ENCODE data around the gene SYNGR3. TPM values are rescaled to one million over a fixed set of nuclear protein-coding genes. Genes with fewer than 3 reads are reported as not detected.
A peak's percentile ranks its signal among the peaks of the same experiment; 100 is the strongest.

Gene SYNGR3
- total RNA-seq, 1 experiment from 2014 or later: 11.9 TPM

GRCh38 chr16:1987198-1987597 lies 2.6 kb upstream of the SYNGR3 start:
- Histone ChIP-seq H4K91ac (ENCODE audit: insufficient read length, low read depth, low read length) (no peak overlapping the region), H3K9me3 (ENCODE audit: control insufficient read depth, low read depth, low read length) (no peaks in the 10 kb centered on the region), H4K5ac (ENCODE audit: insufficient read length, low read depth, low read length) (no peak overlapping the region), H3K23me2 (ENCODE audit: insufficient read length, low read depth, low read length, poor library complexity, severe bottlenecking) (peaks cover 32% of the 10 kb centered on the region), H3K4me2 (ENCODE audit: insufficient read depth, insufficient read length, low read length) (no peak overlapping the region), H2BK15ac (ENCODE audit: low read depth, low read length) (no peak overlapping the region), H2BK12ac (ENCODE audit: insufficient read length, low read depth, low read length) (no peak overlapping the region), H3T11ph (ENCODE audit: low read length) (no peak overlapping the region), H3K4me1 (ENCODE audit: insufficient read depth, low read length) (no peaks in the 10 kb centered on the region; the same call in 1 of the 2 replicates), H2AK5ac (ENCODE audit: insufficient read length, low read length) (no peak overlapping the region), H3K14ac (ENCODE audit: insufficient read depth, low read length) (no peak overlapping the region), H3K27me3 (ENCODE audit: insufficient read depth, low read length) (peaks cover 20% of the 10 kb centered on the region), H3K9ac (ENCODE audit: extremely low read depth, insufficient read length, low read length) (no peak overlapping the region), H3K18ac (ENCODE audit: insufficient read length, low read depth, low read length) (no peak overlapping the region), H4K8ac (replicated peaks; ENCODE audit: insufficient read length, low read depth, low read length) (no peak overlapping the region), H4K20me1 (ENCODE audit: control insufficient read depth, insufficient read depth, insufficient read length) (peaks cover 2% of the 10 kb centered on the region), H2BK120ac (ENCODE audit: low read depth, low read length, poor library complexity, severe bottlenecking) (no peak overlapping the region), H2AFZ (ENCODE audit: low read length) (no peak overlapping the region), H3K79me2 (ENCODE audit: insufficient read depth, low read length) (no peaks in the 10 kb centered on the region; the same call in 1 of the 2 replicates), H3K23ac (ENCODE audit: insufficient read length, low read depth, low read length) (no peak overlapping the region), H2BK20ac (ENCODE audit: low read depth, low read length, poor library complexity, severe bottlenecking) (no peak overlapping the region), H2BK5ac (ENCODE audit: insufficient read length, low read length) (no peak overlapping the region), H3K79me1 (ENCODE audit: insufficient read depth, low read depth, low read length, poor library complexity, severe bottlenecking) (no peaks in the 10 kb centered on the region), H3K4ac (ENCODE audit: low read depth, low read length) (no peak overlapping the region), H3K27ac (ENCODE audit: insufficient read length, low read depth, low read length) (no peak overlapping the region), H3K56ac (ENCODE audit: insufficient read length, low read depth, low read length) (no peak overlapping the region)
- Mint-ChIP-seq H3K27ac (no peak overlapping the region), H3K27me3 (ENCODE audit: low read depth) (peaks cover 47% of the 10 kb centered on the region), H3K36me3 (ENCODE audit: insufficient read depth in 1 of 3, low read depth in 3 of 3) (peaks cover 0 to 20% (median 18%) of the 10 kb centered on the region in 3 experiments; a peak in 6 of 7 replicates), H3K4me3 (peak overlapping the region in 1 of 2 experiments; percentile 13; a peak in 1 of 5 replicates), H3K9me3 (no peaks in the 10 kb centered on the region; a peak in 1 of 5 replicates), H3K4me1 (peaks cover 29 to 35% of the 10 kb centered on the region in 2 experiments)
- DNase-seq: no peak
- no CpG with 5 or more reads among the region's 10 CpGs for WGBS (ENCODE audit: extremely low coverage, insufficient read length, low lambda C conversion rate)
- no peak for TF ChIP-seq CTCF (conservative IDR thresholded peaks at IDR 0.05)
